ENCODE results near the gene OR5C1.
"Not testable (repeated sequence)": the region's sequence is repeated elsewhere in the genome, so short reads cannot be mapped to it uniquely, and the experiment has no call there.

OR5C1 gene

GRCh38 chr9:122812736-122813135 lies 24.0 kb downstream of the OR5C1 start:
- no peak for DNase-seq (ENCODE audit: low read depth)

GRCh38 chr9:122814545-122814944 lies 25.8 kb downstream of the OR5C1 start:
- no peak for DNase-seq (ENCODE audit: low read depth)

GRCh38 chr9:122815544-122815943 lies 26.8 kb downstream of the OR5C1 start:
- no peak for DNase-seq (ENCODE audit: low read depth)

GRCh38 chr9:122816163-122816867 lies 27.6 kb downstream of the OR5C1 start:
- DNase-seq (ENCODE audit: low read depth), result no peak

- no peak for DNase-seq (ENCODE audit: low read depth)
Measured at GRCh38 chr9:122819326-122819725, 30.6 kb downstream of the OR5C1 start.

- no peak for DNase-seq (ENCODE audit: low read depth)
Measured at GRCh38 chr9:122819791-122820489, 31.2 kb downstream of the OR5C1 start.

- no peak for DNase-seq (ENCODE audit: low read depth)
Measured at GRCh38 chr9:122820490-122820845, 31.7 kb downstream of the OR5C1 start.

- DNase-seq (ENCODE audit: low read depth), result no peak
Measured at GRCh38 chr9:122821278-122821943, 32.7 kb downstream of the OR5C1 start.

- no peak for DNase-seq (ENCODE audit: low read depth)
Measured at GRCh38 chr9:122822056-122822455, 33.3 kb downstream of the OR5C1 start.

- no peak for DNase-seq (ENCODE audit: low read depth)
Measured at GRCh38 chr9:122822938-122823337, 34.2 kb downstream of the OR5C1 start.

- DNase-seq (ENCODE audit: low read depth), result no peak
Measured at GRCh38 chr9:122827761-122828093, 39.0 kb downstream of the OR5C1 start.

GRCh38 chr9:122828965-122829284 lies 40.2 kb downstream of the OR5C1 start:
- not testable (repeated sequence) for DNase-seq (ENCODE audit: low read depth)

GRCh38 chr9:122832194-122832593 lies 43.5 kb downstream of the OR5C1 start:
- no peak for DNase-seq (ENCODE audit: low read depth)

GRCh38 chr9:122835313-122835731 lies 46.6 kb downstream of the OR5C1 start:
- no peak for DNase-seq (ENCODE audit: low read depth)

- no peak for DNase-seq (ENCODE audit: low read depth)
Measured at GRCh38 chr9:122837266-122837850, 48.6 kb downstream of the OR5C1 start.

GRCh38 chr9:122838441-122838840 lies 49.7 kb downstream of the OR5C1 start:
- not testable (repeated sequence) for DNase-seq (ENCODE audit: low read depth)

All from activated T-cell treated with anti-CD3 and anti-CD28 coated beads for 24 hours (primary cell).